Measurements from ENCODE around the gene ECI1. TPM values are rescaled to one million over a fixed set of nuclear protein-coding genes. Genes with fewer than 3 reads are reported as not detected.
A peak's percentile ranks its signal among the peaks of the same experiment; 100 is the strongest.

The ECI1 gene
- total and polyA plus RNA-seq, 2 of the 13 experiments (the other 11 are each of a cell fraction or from before 2014, with no cell fraction given): 82.0 to 102 TPM

GRCh38 chr16:2194852-2195321 is 56.5 kb downstream of the ECI1 start (continued):
- TF ChIP-seq ZEB1 (IDR thresholded peaks at IDR 0.05; ENCODE audit: insufficient replicate concordance, low read depth) (peak; percentile 21), TBX3 (IDR thresholded peaks at IDR 0.05; ENCODE audit: borderline replicate concordance) (no peak; the same call in 1 of the 2 replicates), ZNF33A (CRISPR knock-in tag; IDR thresholded peaks at IDR 0.05; ENCODE audit: borderline replicate concordance) (no peak), ZNF451 (CRISPR knock-in tag; IDR thresholded peaks at IDR 0.05) (0 out of 2 replicates have a peak, but pooled peaks have one; percentile 37), ZNF629 (CRISPR knock-in tag; conservative IDR thresholded peaks at IDR 0.05) (peak; percentile 100), DPF2 (CRISPR knock-in tag; IDR thresholded peaks at IDR 0.05; ENCODE audit: borderline replicate concordance, low read depth) (no peak), MTA1 (CRISPR knock-in tag; IDR thresholded peaks at IDR 0.05; ENCODE audit: borderline replicate concordance) (no peak), ZNF224 (CRISPR knock-in tag; IDR thresholded peaks at IDR 0.05) (no peak), IKZF4 (CRISPR knock-in tag; IDR thresholded peaks at IDR 0.05; ENCODE audit: borderline replicate concordance, low read depth, not compliant biosample characterization) (no peak), ZNF367 (CRISPR knock-in tag; IDR thresholded peaks at IDR 0.05; ENCODE audit: borderline replicate concordance) (no peak), LCORL (IDR thresholded peaks at IDR 0.05) (no peak), LCORL (CRISPR knock-in tag; IDR thresholded peaks at IDR 0.05) (no peak), MAFG (CRISPR knock-in tag; IDR thresholded peaks at IDR 0.05) (no peak), ZNF83 (CRISPR knock-in tag; IDR thresholded peaks at IDR 0.05; ENCODE audit: borderline replicate concordance) (no peak), FOXK2 (IDR thresholded peaks at IDR 0.05) (no peak), KLF6 (CRISPR knock-in tag; IDR thresholded peaks at IDR 0.05) (no peak), HOXA5 (CRISPR knock-in tag; IDR thresholded peaks at IDR 0.05) (no peak), ZMAT3 (CRISPR knock-in tag; conservative IDR thresholded peaks at IDR 0.05) (no peak), RFXANK (CRISPR knock-in tag; IDR thresholded peaks at IDR 0.05) (no peak), REL (CRISPR knock-in tag; conservative IDR thresholded peaks at IDR 0.05) (no peak), SMYD3 (CRISPR knock-in tag; IDR thresholded peaks at IDR 0.05) (no peak), ZNF296 (CRISPR knock-in tag; conservative IDR thresholded peaks at IDR 0.05) (no peak), PHF5A (CRISPR knock-in tag; IDR thresholded peaks at IDR 0.05; ENCODE audit: low read depth, unreplicated experiment) (no peak), ZNF414 (CRISPR knock-in tag; IDR thresholded peaks at IDR 0.05) (no peak), ZNF280D (CRISPR knock-in tag; IDR thresholded peaks at IDR 0.05) (no peak), DMAP1 (CRISPR knock-in tag; IDR thresholded peaks at IDR 0.05) (no peak), TFAP4 (IDR thresholded peaks at IDR 0.05; ENCODE audit: borderline replicate concordance, low read depth) (peak; percentile 65; the same call in 1 of the 2 replicates), HNRNPLL (IDR thresholded peaks at IDR 0.05; ENCODE audit: low read depth, low read length, poor library complexity, severe bottlenecking) (no peak), ZBTB8A (CRISPR knock-in tag; IDR thresholded peaks at IDR 0.05; ENCODE audit: borderline replicate concordance, low read depth) (no peak), ZNF615 (CRISPR knock-in tag; IDR thresholded peaks at IDR 0.05; ENCODE audit: borderline replicate concordance) (no peak)

All from HepG2 (cell line).